HCT116 (cell line): Measurements from ENCODE around the gene HNF1B. TPM values are rescaled to one million over a fixed set of nuclear protein-coding genes. Genes with fewer than 3 reads are reported as not detected.

Source experiments
- ATAC-seq: fragments of 200-7000 bp; cut with Tn5 transposase; 2 replicates; pipeline ENCODE4 v1.9.1; 2020; ENCODE audit warnings: mild to moderate bottlenecking, moderate library complexity
- BruUV-seq: library from RNA; stranded (reverse); fragments of 400-500 nt; replicated peaks from 2 replicates; lab custom pipeline; 2021; lab: Mats Ljungman, UMichigan
- CTCF ChIA-PET: fragments of 300-600 bp; sonication (Branson Sonifier 250); formaldehyde crosslinking; loops from one replicate; lab custom pipeline; 2021; ENCODE audit warnings: antibody characterized with exemption; lab: Charles Lee
- POLR2A ChIA-PET: fragments of 300-600, 350-600 bp; sonication (Branson Sonifier 250); formaldehyde crosslinking; loops from one replicate; lab custom pipeline; 2021; ENCODE audit warnings: antibody characterized with exemption; lab: Charles Lee
- RAD21 ChIA-PET, 2 experiments: fragments of 300-600 bp; sonication (Branson Sonifier 250); formaldehyde crosslinking; loops; one replicate each; lab custom pipeline; 2023; ENCODE audit warnings: low total read pairs in 2 of 2; ENCODE audit not compliant: uncharacterized antibody in 2 of 2, unreplicated experiment in 2 of 2, low non-redundant PET in 1 of 2; lab: Charles Lee
- DNase-seq: peaks from one replicate; pipeline ENCODE4 v3.0.0-alpha.2; 2010; ENCODE audit warnings: low read depth, low spot score
- H2AFZ ChIP-seq: fragments of 200-600 bp; shearing (Covaris generic), sonication (generic); 2 replicates; pipeline ENCODE4 v1.6.1; 2017; ENCODE audit warnings: low read depth, mixed run types, mixed read lengths, antibody characterized with exemption, low read length; ENCODE audit not compliant: poor library complexity, severe bottlenecking
- H3K27ac ChIP-seq: 2 replicates; pipeline ENCODE4 v1.5.1; 2012; ENCODE audit warnings: low read depth, low read length
- H3K27me3 ChIP-seq: fragments of 200-600 bp; sonication (generic); 2 replicates; pipeline ENCODE4 v1.6.1; 2016; ENCODE audit warnings: mixed run types, low read length, mixed read lengths; ENCODE audit not compliant: insufficient read depth
- H3K36me3 ChIP-seq, 2 experiments: fragments of 200-500 bp in 1 of 2; fragments of 200-600 bp in 1 of 2; sonication (Bioruptor generic) in 1 of 2; sonication (generic) in 1 of 2; 2 replicates each; pipeline versions ENCODE4 v1.5.1 to v1.6.1; 2014 to 2016; ENCODE audit warnings: low read length in 2 of 2, inconsistent platforms in 1 of 2, mixed read lengths in 1 of 2, mixed run types in 1 of 2; ENCODE audit not compliant: insufficient read depth in 2 of 2, control insufficient read depth in 1 of 2
- H3K4me1 ChIP-seq, 2 experiments: fragments of 200-600 bp in 1 of 2; sonication (generic) in 1 of 2; 2 replicates each; pipeline versions ENCODE4 v1.5.1 to v1.6.1; 2012 to 2017; ENCODE audit warnings: low read length in 2 of 2, inconsistent platforms in 1 of 2, mild to moderate bottlenecking in 1 of 2, mixed read lengths in 1 of 2, mixed run types in 1 of 2, moderate library complexity in 1 of 2; ENCODE audit not compliant: insufficient read depth in 2 of 2, control insufficient read depth in 1 of 2
- H3K4me2 ChIP-seq: fragments of 200-600 bp; sonication (generic); 2 replicates; pipeline ENCODE4 v1.6.1; 2017; ENCODE audit warnings: mixed run types, low read length, mixed read lengths
- H3K4me3 ChIP-seq, 2 experiments: fragments of 200-600 bp in 1 of 2; sonication (generic) in 1 of 2; replicated peaks in 1 of 2; 2 replicates each; pipeline ENCODE4 v1.5.1; 2011 to 2016; ENCODE audit warnings: low read length in 2 of 2, control low read depth in 1 of 2, low read depth in 1 of 2, mild to moderate bottlenecking in 1 of 2, mixed read lengths in 1 of 2, mixed run types in 1 of 2
- H3K79me2 ChIP-seq: fragments of 200-600 bp; sonication (generic); 2 replicates; pipeline ENCODE4 v1.6.1; 2017; ENCODE audit warnings: mild to moderate bottlenecking, mixed run types, low read length, moderate library complexity, mixed read lengths; ENCODE audit not compliant: insufficient read depth
- H3K9ac ChIP-seq: fragments of 200-600 bp; sonication (generic); 2 replicates; pipeline ENCODE4 v1.6.1; 2016; ENCODE audit warnings: low read length, mixed read lengths
- H3K9me2 ChIP-seq: fragments of 200-600 bp; sonication (generic), shearing (Covaris generic); 2 replicates; pipeline ENCODE4 v1.6.1; 2017; ENCODE audit warnings: mixed run types, mild to moderate bottlenecking, moderate library complexity; ENCODE audit not compliant: insufficient read depth
- H3K9me3 ChIP-seq, 2 experiments: fragments of 200-500 bp in 1 of 2; fragments of 200-600 bp in 1 of 2; sonication (Bioruptor generic) in 1 of 2; sonication (generic) in 1 of 2; 2 replicates each; pipeline ENCODE4 v1.6.1; 2014 to 2017; ENCODE audit warnings: low read length in 2 of 2, mixed read lengths in 2 of 2, inconsistent platforms in 1 of 2, low read depth in 1 of 2, mild to moderate bottlenecking in 1 of 2, mixed run types in 1 of 2, moderate library complexity in 1 of 2; ENCODE audit not compliant: control insufficient read depth in 1 of 2, insufficient read depth in 1 of 2
- H4K20me1 ChIP-seq: fragments of 200-600 bp; sonication (generic), shearing (Covaris generic); 2 replicates; pipeline ENCODE4 v1.6.1; 2017; ENCODE audit warnings: mixed run types, mild to moderate bottlenecking, moderate library complexity; ENCODE audit not compliant: insufficient read depth
- CEBPB ChIP-seq: IDR thresholded peaks from 2 replicates; pipeline ENCODE4 v1.6.1; 2012; ENCODE audit warnings: low read depth
- EGR1 ChIP-seq: IDR thresholded peaks from 2 replicates; pipeline ENCODE4 v1.6.1; 2012; ENCODE audit warnings: low read depth
- ELF1 ChIP-seq: IDR thresholded peaks from 2 replicates; pipeline ENCODE4 v1.6.1; 2012; ENCODE audit warnings: low read depth, borderline replicate concordance
- JUND ChIP-seq: IDR thresholded peaks from 2 replicates; pipeline ENCODE4 v1.6.1; 2012
- POLR2A ChIP-seq: IDR thresholded peaks from 2 replicates; pipeline ENCODE4 v1.7.0; 2011; ENCODE audit warnings: borderline replicate concordance; ENCODE audit not compliant: insufficient read depth, insufficient read length; ENCODE audit errors: extremely low read depth
- RAD21 ChIP-seq: IDR thresholded peaks from 2 replicates; pipeline ENCODE4 v1.6.1; 2012; ENCODE audit warnings: low read depth, mild to moderate bottlenecking
- SIN3A ChIP-seq: IDR thresholded peaks from 2 replicates; pipeline ENCODE4 v1.6.1; 2012; ENCODE audit warnings: low read depth
- SP1 ChIP-seq: IDR thresholded peaks from 2 replicates; pipeline ENCODE4 v1.6.1; 2012; ENCODE audit warnings: low read depth
- TCF7L2 ChIP-seq: IDR thresholded peaks from 2 replicates; pipeline ENCODE4 v1.7.0; 2011; ENCODE audit warnings: borderline replicate concordance, inconsistent platforms; ENCODE audit not compliant: insufficient read depth, insufficient read length; ENCODE audit errors: extremely low read depth
- YY1 ChIP-seq: IDR thresholded peaks from 2 replicates; pipeline ENCODE4 v1.6.1; 2011; ENCODE audit warnings: low read length, low read depth, moderate library complexity, mild to moderate bottlenecking; ENCODE audit not compliant: insufficient replicate concordance; ENCODE audit errors: extremely low read depth
- ZNF274 ChIP-seq: fragments of 200-500 bp; sonication (Bioruptor generic); IDR thresholded peaks from 2 replicates; pipeline ENCODE4 v1.6.1; 2014; ENCODE audit warnings: mild to moderate bottlenecking, low read depth, low read length, inconsistent platforms
- intact Hi-C: fragments of 100-400 bp; cut with micrococcal nuclease; formaldehyde crosslinking; loops from 2 replicates; pipeline ENCODE4 v1.10.0; 2022
- total RNA-seq: library from RNA; stranded (reverse); gene quantifications from one replicate; pipeline ENCODE4 v1.2.1, GENCODE V29; 2021; ENCODE audit not compliant: unreplicated experiment
- TF ChIP-seq, protein P1 (sequence below): IDR thresholded peaks from 2 replicates; pipeline ENCODE4 v1.6.1; 2012; ENCODE audit warnings: low read depth
- TF ChIP-seq, protein P2 (sequence below), 3 experiments: fragments of 200-600 bp in 1 of 3; sonication (generic) in 1 of 3; IDR thresholded peaks in 2 of 3; conservative IDR thresholded peaks in 1 of 3; 2 replicates each; pipeline ENCODE4 v1.5.1; 2012 to 2017; ENCODE audit warnings: low read depth in 2 of 3, low read length in 2 of 3, antibody characterized with exemption in 1 of 3, borderline replicate concordance in 1 of 3, control low read depth in 1 of 3, mild to moderate bottlenecking in 1 of 3, mixed read lengths in 1 of 3, mixed run types in 1 of 3, moderate library complexity in 1 of 3; ENCODE audit not compliant: insufficient read depth in 1 of 3
- TF ChIP-seq, protein P3 (sequence below): IDR thresholded peaks from 2 replicates; pipeline ENCODE4 v1.6.1; 2012

Gene HNF1B
- total RNA-seq, 1 experiment from 2014 or later = 3.6 TPM

- Histone ChIP-seq H3K4me1 (peaks cover 0 to 20% of the 10 kb centered on the region in 2 experiments; a peak in 3 of 4 replicates), H3K36me3 (no peaks in the 10 kb centered on the region; a peak in 1 of 4 replicates), H3K4me2 (no peak overlapping the region), H3K9me2 (no peaks in the 10 kb centered on the region), H3K9ac (no peak overlapping the region)
- DNase-seq = no peak
- TF ChIP-seq POLR2A (no peak), TCF7L2 (no peak), CEBPB (no peak), YY1 (no peak), RAD21 (no peak), SIN3A (no peak), ELF1 (no peak), EGR1 (no peak), JUND (no peak), SP1 (no peak), ZNF274 (no peak)
- TF ChIP-seq, protein P1, sequence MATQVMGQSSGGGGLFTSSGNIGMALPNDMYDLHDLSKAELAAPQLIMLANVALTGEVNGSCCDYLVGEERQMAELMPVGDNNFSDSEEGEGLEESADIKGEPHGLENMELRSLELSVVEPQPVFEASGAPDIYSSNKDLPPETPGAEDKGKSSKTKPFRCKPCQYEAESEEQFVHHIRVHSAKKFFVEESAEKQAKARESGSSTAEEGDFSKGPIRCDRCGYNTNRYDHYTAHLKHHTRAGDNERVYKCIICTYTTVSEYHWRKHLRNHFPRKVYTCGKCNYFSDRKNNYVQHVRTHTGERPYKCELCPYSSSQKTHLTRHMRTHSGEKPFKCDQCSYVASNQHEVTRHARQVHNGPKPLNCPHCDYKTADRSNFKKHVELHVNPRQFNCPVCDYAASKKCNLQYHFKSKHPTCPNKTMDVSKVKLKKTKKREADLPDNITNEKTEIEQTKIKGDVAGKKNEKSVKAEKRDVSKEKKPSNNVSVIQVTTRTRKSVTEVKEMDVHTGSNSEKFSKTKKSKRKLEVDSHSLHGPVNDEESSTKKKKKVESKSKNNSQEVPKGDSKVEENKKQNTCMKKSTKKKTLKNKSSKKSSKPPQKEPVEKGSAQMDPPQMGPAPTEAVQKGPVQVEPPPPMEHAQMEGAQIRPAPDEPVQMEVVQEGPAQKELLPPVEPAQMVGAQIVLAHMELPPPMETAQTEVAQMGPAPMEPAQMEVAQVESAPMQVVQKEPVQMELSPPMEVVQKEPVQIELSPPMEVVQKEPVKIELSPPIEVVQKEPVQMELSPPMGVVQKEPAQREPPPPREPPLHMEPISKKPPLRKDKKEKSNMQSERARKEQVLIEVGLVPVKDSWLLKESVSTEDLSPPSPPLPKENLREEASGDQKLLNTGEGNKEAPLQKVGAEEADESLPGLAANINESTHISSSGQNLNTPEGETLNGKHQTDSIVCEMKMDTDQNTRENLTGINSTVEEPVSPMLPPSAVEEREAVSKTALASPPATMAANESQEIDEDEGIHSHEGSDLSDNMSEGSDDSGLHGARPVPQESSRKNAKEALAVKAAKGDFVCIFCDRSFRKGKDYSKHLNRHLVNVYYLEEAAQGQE = no peak
- TF ChIP-seq, protein P2, sequence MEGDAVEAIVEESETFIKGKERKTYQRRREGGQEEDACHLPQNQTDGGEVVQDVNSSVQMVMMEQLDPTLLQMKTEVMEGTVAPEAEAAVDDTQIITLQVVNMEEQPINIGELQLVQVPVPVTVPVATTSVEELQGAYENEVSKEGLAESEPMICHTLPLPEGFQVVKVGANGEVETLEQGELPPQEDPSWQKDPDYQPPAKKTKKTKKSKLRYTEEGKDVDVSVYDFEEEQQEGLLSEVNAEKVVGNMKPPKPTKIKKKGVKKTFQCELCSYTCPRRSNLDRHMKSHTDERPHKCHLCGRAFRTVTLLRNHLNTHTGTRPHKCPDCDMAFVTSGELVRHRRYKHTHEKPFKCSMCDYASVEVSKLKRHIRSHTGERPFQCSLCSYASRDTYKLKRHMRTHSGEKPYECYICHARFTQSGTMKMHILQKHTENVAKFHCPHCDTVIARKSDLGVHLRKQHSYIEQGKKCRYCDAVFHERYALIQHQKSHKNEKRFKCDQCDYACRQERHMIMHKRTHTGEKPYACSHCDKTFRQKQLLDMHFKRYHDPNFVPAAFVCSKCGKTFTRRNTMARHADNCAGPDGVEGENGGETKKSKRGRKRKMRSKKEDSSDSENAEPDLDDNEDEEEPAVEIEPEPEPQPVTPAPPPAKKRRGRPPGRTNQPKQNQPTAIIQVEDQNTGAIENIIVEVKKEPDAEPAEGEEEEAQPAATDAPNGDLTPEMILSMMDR (IDR thresholded peaks at IDR 0.05 in 2 of 3, conservative IDR thresholded peaks at IDR 0.05 in 1 of 3; ENCODE audit: borderline replicate concordance in 1 of 3, insufficient read depth in 1 of 3, low read depth in 2 of 3, low read length in 2 of 3) = no peak
- TF ChIP-seq, protein P3, sequence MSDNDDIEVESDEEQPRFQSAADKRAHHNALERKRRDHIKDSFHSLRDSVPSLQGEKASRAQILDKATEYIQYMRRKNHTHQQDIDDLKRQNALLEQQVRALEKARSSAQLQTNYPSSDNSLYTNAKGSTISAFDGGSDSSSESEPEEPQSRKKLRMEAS = no peak
- TF ChIP-seq, all 23 proteins: peak for 0
- H4K20me1 ChIP-seq = no peaks in the 10 kb centered on the region
- no peak for ATAC-seq
- RAD21 ChIA-PET = no interaction called here
- intact Hi-C loops = no loop called here
- no TSS peak for BruUV-seq
- no peaks in the 10 kb centered on the region for H3K79me2 ChIP-seq
- POLR2A ChIA-PET = no interaction called here
- H3K9me3 ChIP-seq = no peaks in the 10 kb centered on the region
- CTCF ChIA-PET = no interaction called here
- H2AFZ ChIP-seq = no peak overlapping the region
- H3K27me3 ChIP-seq = no peaks in the 10 kb centered on the region
- no peak overlapping the region for H3K27ac ChIP-seq
- no peak overlapping the region for H3K4me3 ChIP-seq
Observed at GRCh38 chr17:37695726-37696125, 49.1 kb downstream of the HNF1B start.
